ENCODE results near the gene KRTAP4-9. TPM values are rescaled to one million over a fixed set of nuclear protein-coding genes. Genes with fewer than 3 reads are reported as not detected.

KRTAP4-9 gene
- not detected in 5 replicates for total RNA-seq (2022; extraction: Qiagen RNA extraction)

GRCh38 chr17:41105347-41105746 lies at the start of gene KRTAP4-9:
Gene KRTAP4-9 (plus strand): TSS chr17:41105389. CDS start chr17:41105389, 0 bp downstream.

GRCh38 chr17:41060052-41060604 lies 45.1 kb upstream of the KRTAP4-9 start, which contains the start of gene KRTAP2-3:
Gene KRTAP2-3 (minus strand): TSS chr17:41060114. CDS start chr17:41060050, 64 bp downstream.

GRCh38 chr17:41065829-41066624 lies 39.2 kb upstream of the KRTAP4-9 start, which contains the start of gene KRTAP2-4:
Gene KRTAP2-4 (minus strand): TSS chr17:41065879. CDS start chr17:41065845, 34 bp downstream.

GRCh38 chr17:41084100-41084856 lies 20.9 kb upstream of the KRTAP4-9 start, which contains the start of gene KRTAP4-7:
Gene KRTAP4-7 (plus strand): TSS chr17:41084150. CDS start chr17:41084207, 57 bp downstream.

GRCh38 chr17:41098042-41098441 lies 7.1 kb upstream of the KRTAP4-9 start, which contains the start of gene KRTAP4-8:
Gene KRTAP4-8 (minus strand): TSS chr17:41098142. CDS start chr17:41098084, 58 bp downstream.

GRCh38 chr17:41101586-41102259 lies 3.5 kb upstream of the KRTAP4-9 start, which contains the start of gene KRTAP4-16:
Gene KRTAP4-16 (minus strand): TSS chr17:41102209. CDS start chr17:41102209, 0 bp downstream.

GRCh38 chr17:41117846-41118386 lies 12.7 kb downstream of the KRTAP4-9 start, which contains the start of gene KRTAP4-11:
Gene KRTAP4-11 (minus strand): TSS chr17:41118373. CDS start chr17:41118315, 58 bp downstream.

GRCh38 chr17:41123991-41124371 lies 18.8 kb downstream of the KRTAP4-9 start, which contains the start of gene KRTAP4-12:
Gene KRTAP4-12 (minus strand): TSS chr17:41124182. CDS start chr17:41124122, 60 bp downstream.

GRCh38 chr17:41140360-41141131 lies 35.4 kb downstream of the KRTAP4-9 start, which contains the start of gene KRTAP4-6:
Gene KRTAP4-6 (minus strand): TSS chr17:41140544. CDS start chr17:41140487, 57 bp downstream.

GRCh38 chr17:41149652-41149985 lies 44.4 kb downstream of the KRTAP4-9 start, which contains the start of gene KRTAP4-5:
Gene KRTAP4-5 (minus strand): TSS chr17:41149825. CDS start chr17:41149767, 58 bp downstream.

Other genes with a start within 250 kb of the KRTAP4-9 start
- gene KRT12, start 238.2 kb upstream of the KRTAP4-9 start, total RNA-seq (2022; extraction: Qiagen RNA extraction) = not detected in 5 replicates
- gene KRT20, start 220.1 kb upstream of the KRTAP4-9 start, total RNA-seq (2022; extraction: Qiagen RNA extraction) = 0.11 to 0.30 TPM (median 0.23 TPM) in 5 replicates
- gene KRT23, start 167.7 kb upstream of the KRTAP4-9 start, total RNA-seq (2022; extraction: Qiagen RNA extraction) = 0.08 to 0.14 TPM (median 0.10 TPM) in 4 of 5 replicates, not detected in the other
- gene KRT39, start 138.4 kb upstream of the KRTAP4-9 start, total RNA-seq (2022; extraction: Qiagen RNA extraction) = not detected in 5 replicates
- gene KRT40, start 121.1 kb upstream of the KRTAP4-9 start, total RNA-seq (2022; extraction: Qiagen RNA extraction) = not detected in 5 replicates
- not detected in 5 replicates for gene KRTAP3-3, start 111.2 kb upstream of the KRTAP4-9 start, total RNA-seq (2022; extraction: Qiagen RNA extraction)
- gene KRTAP3-2, start 105.5 kb upstream of the KRTAP4-9 start, total RNA-seq (2022; extraction: Qiagen RNA extraction) = 0.20 to 0.57 TPM (median 0.29 TPM) in 5 replicates
- not detected in 5 replicates for gene KRTAP3-1, start 96.3 kb upstream of the KRTAP4-9 start, total RNA-seq (2022; extraction: Qiagen RNA extraction)
- not detected in 5 replicates for gene KRTAP1-5, start 78.2 kb upstream of the KRTAP4-9 start, total RNA-seq (2022; extraction: Qiagen RNA extraction)
- gene KRTAP1-4, start 75.2 kb upstream of the KRTAP4-9 start, total RNA-seq (2022; extraction: Qiagen RNA extraction) = not detected in 5 replicates
- not detected in 5 replicates for gene KRTAP1-3, start 70.5 kb upstream of the KRTAP4-9 start, total RNA-seq (2022; extraction: Qiagen RNA extraction)
- gene KRTAP1-1, start 63.9 kb upstream of the KRTAP4-9 start, total RNA-seq (2022; extraction: Qiagen RNA extraction) = not detected in 5 replicates
- not detected in 5 replicates for gene KRTAP2-1, start 58.1 kb upstream of the KRTAP4-9 start, total RNA-seq (2022; extraction: Qiagen RNA extraction)
- gene KRTAP2-2, start 50.2 kb upstream of the KRTAP4-9 start, total RNA-seq (2022; extraction: Qiagen RNA extraction) = not detected in 5 replicates
- 0.18 TPM in 1 of 5 replicates, not detected in the others for gene KRTAP2-3, start 45.3 kb upstream of the KRTAP4-9 start, total RNA-seq (2022; extraction: Qiagen RNA extraction)
- not detected in 5 replicates for gene KRTAP2-4, start 39.5 kb upstream of the KRTAP4-9 start, total RNA-seq (2022; extraction: Qiagen RNA extraction)
- not detected in 5 replicates for gene KRTAP4-7, start 21.2 kb upstream of the KRTAP4-9 start, total RNA-seq (2022; extraction: Qiagen RNA extraction)
- not detected in 5 replicates for gene KRTAP4-8, start 7.2 kb upstream of the KRTAP4-9 start, total RNA-seq (2022; extraction: Qiagen RNA extraction)
- gene KRTAP4-16, start 3.2 kb upstream of the KRTAP4-9 start, total RNA-seq (2022; extraction: Qiagen RNA extraction) = not detected in 5 replicates
- gene KRTAP4-11, start 13.0 kb downstream of the KRTAP4-9 start, total RNA-seq (2022; extraction: Qiagen RNA extraction) = not detected in 5 replicates
- gene KRTAP4-12, start 18.8 kb downstream of the KRTAP4-9 start, total RNA-seq (2022; extraction: Qiagen RNA extraction) = not detected in 5 replicates
- not detected in 5 replicates for gene KRTAP4-6, start 35.2 kb downstream of the KRTAP4-9 start, total RNA-seq (2022; extraction: Qiagen RNA extraction)
- gene KRTAP4-5, start 44.4 kb downstream of the KRTAP4-9 start, total RNA-seq (2022; extraction: Qiagen RNA extraction) = not detected in 5 replicates
- not detected in 5 replicates for gene KRTAP4-4, start 55.4 kb downstream of the KRTAP4-9 start, total RNA-seq (2022; extraction: Qiagen RNA extraction)
- not detected in 5 replicates for gene KRTAP4-3, start 62.8 kb downstream of the KRTAP4-9 start, total RNA-seq (2022; extraction: Qiagen RNA extraction)
- gene KRTAP4-2, start 72.8 kb downstream of the KRTAP4-9 start, total RNA-seq (2022; extraction: Qiagen RNA extraction) = not detected in 5 replicates
- 0.08 to 0.13 TPM in 2 of 5 replicates, not detected in the others for gene KRTAP4-1, start 79.5 kb downstream of the KRTAP4-9 start, total RNA-seq (2022; extraction: Qiagen RNA extraction)
- gene KRTAP9-1, start 84.5 kb downstream of the KRTAP4-9 start, total RNA-seq (2022; extraction: Qiagen RNA extraction) = not detected in 5 replicates
- not detected in 5 replicates for gene KRTAP9-2, start 121.3 kb downstream of the KRTAP4-9 start, total RNA-seq (2022; extraction: Qiagen RNA extraction)
- gene KRTAP9-3, start 127.1 kb downstream of the KRTAP4-9 start, total RNA-seq (2022; extraction: Qiagen RNA extraction) = not detected in 5 replicates
- gene KRTAP9-8, start 132.6 kb downstream of the KRTAP4-9 start, total RNA-seq (2022; extraction: Qiagen RNA extraction) = not detected in 5 replicates
- not detected in 5 replicates for gene KRTAP9-4, start 144.3 kb downstream of the KRTAP4-9 start, total RNA-seq (2022; extraction: Qiagen RNA extraction)
- not detected in 5 replicates for gene KRTAP9-9, start 150.0 kb downstream of the KRTAP4-9 start, total RNA-seq (2022; extraction: Qiagen RNA extraction)
- not detected in 5 replicates for gene KRTAP9-6, start 160.0 kb downstream of the KRTAP4-9 start, total RNA-seq (2022; extraction: Qiagen RNA extraction)
- not detected in 5 replicates for gene KRTAP9-7, start 170.3 kb downstream of the KRTAP4-9 start, total RNA-seq (2022; extraction: Qiagen RNA extraction)
- not detected in 5 replicates for gene KRTAP29-1, start 197.5 kb downstream of the KRTAP4-9 start, total RNA-seq (2022; extraction: Qiagen RNA extraction)
- gene KRTAP16-1, start 203.9 kb downstream of the KRTAP4-9 start, total RNA-seq (2022; extraction: Qiagen RNA extraction) = not detected in 5 replicates
- not detected in 5 replicates for gene KRTAP17-1, start 210.3 kb downstream of the KRTAP4-9 start, total RNA-seq (2022; extraction: Qiagen RNA extraction)
- gene KRT33A, start 245.4 kb downstream of the KRTAP4-9 start, total RNA-seq (2022; extraction: Qiagen RNA extraction) = not detected in 5 replicates

Measured in A549 treated with AZD2906 at 1 μM for 4 hours (cell line).